CD4-positive, alpha-beta T cell treated with Interleukin-17A for 1 hour (primary cell): ENCODE measurements around the gene MACO1.

Source experiments
- DNase-seq: peaks from one replicate; pipeline ENCODE4 v3.0.0-alpha.2; 2020

MACO1 gene

DNA sequence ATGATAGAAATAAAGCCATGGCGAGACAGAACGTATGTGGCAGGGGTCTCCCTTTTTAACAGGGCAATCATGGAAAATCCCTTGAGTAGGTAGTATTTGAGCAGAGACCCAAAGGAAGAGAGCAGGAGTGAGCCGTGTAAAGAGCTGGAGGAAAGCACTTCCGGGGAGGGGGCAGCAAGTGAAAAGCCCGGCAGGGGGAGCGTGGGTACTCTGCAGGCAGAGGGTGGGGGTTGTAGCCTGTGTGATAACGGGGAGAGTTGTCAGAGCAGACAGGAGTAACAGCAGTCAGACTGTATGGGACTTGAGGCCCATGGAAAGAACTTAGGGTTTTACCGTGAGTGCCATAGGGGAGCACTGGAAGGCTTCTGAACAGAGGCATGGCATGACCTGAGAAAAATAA, 61.6 kb downstream of the MACO1 start:
- no peak for DNase-seq

DNA sequence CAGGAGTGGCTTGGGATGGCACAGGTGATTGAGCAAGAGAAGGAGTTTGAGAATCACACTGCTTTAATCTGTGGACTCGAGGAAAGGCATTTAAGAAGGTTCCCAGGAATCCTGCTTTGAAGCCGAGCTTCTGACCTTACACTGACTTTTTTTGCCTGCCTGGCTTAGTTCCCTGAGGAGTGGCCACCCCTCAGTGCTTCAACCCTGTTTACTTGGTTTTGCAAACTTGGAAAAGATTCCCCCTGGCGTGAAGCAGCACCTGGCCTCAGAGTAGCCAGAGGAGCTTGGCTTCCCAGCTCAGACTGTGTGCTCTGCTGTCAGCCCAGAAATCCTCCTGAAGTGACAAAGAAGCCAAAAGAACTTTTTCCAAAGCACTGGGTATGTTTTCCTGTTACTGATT, 64.3 kb downstream of the MACO1 start:
- no peak for DNase-seq

DNA sequence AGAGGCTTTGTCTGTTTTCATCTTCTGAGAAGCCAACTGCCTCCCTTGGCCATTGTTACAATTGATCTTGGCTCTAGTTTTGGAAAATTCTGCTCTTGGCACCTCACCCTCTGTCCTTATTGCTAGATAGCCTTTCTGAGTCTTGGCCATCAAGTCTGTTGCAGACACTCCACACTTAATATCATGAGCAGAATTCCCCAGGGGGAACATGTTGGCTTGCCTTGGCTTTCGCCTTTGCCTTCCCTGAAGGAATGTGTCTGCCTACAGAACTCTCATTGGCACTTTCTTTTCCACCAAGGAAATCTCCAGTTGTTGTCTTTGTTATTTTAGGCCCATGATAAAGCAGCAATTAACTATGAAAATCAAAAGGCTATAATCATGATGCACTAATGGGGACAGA, 70.0 kb downstream of the MACO1 start:
- no peak for DNase-seq

DNA sequence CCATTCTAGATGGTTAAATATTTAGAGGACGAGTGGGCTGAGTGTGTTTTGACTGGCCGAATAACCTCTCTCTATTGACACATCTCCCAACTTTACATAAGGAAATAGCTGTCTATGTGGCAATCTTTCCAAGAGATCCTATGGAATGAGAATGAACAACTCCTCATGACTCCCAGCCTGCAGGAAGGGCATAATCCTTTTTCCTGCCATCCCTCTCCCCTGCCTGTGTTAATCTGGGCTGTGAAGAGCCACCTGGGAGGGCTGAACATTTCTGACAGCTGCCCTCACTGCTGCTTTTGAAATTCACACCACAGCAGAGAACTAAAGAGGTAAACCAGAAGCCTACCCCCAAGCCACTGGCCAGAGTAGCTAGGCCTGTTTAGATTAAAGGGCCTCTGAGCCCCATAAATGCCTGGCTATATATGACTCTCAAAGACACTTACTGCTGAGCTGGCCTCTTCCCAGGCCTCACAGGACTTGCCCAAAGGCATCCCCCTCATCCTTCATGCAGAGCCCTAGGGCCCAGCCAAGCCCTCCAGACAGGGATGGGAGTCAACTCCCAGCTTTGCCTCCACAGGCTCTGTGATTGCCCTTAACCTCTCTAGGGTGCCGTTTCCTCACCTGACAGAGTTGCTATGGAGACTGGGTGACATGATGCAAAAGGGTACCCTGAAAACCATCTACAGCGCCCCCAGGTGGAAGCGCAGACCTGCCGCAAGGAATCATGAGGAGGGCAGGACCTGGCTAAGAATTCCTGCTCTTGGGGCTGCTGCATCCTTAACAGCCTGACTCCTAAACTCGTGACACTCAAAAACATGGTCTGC, 70.8 kb downstream of the MACO1 start:
- no peak for DNase-seq

DNA sequence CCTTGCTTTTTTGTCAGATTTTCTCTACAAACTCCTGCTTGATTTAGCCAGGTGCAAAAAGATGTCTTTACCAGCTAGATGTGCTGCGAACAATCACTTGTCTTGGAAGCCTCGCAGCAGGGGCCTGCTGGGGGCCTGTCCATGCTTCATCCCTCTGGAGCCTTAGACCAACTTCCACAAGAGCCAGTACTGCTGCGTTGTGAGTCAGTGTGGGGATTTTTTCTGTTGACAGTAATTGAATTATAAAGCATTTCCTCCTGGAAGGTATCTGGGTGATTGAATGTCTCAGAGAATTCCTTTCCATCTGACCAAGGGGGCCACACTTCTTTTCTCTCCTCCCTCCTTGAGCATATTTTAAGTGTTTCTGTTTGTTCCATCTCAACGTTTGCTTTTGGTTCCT, 72.3 kb downstream of the MACO1 start:
- no peak for DNase-seq

DNA sequence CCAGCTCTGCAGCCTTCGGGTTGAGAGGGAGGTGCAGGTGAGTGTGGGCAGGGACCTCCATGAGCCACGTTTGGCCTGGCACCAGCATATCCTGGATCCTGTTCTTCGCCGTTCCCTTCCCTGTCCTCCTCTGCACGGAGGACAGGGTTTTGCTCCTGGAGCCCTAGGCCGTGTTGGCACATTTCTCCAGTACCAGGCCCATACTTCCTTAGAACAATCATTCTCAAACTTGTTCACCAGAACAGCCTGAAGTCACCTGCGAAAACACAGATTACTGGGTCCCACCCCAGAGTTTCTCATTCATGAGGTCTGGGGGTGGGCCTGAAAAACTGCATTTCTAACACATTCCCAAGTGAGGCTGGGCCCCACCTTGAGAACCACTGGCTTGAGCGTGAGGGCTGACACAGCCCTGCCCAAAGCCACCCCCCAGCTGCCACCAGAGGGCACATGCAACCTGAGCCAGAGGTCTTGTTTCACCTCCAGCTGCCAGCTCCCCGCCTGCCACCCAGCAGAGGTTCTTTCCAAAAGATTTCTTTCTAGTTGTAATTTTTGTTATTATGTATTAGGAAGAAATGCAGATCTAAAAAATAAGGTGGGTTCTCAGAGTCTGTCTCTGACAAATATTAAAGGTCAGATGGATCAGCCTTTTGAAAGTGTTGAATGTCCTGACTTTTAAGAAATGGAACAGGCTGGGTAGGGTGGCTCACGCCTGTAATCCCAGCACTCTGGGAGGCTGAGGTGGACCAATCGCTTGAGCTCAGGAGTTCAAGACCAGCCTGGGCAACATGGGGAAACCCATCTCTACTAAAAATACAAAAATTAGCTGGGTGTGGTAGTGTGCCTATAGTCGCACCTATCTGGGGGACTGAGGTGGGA, 73.1 kb downstream of the MACO1 start:
- DNase-seq, result peak; percentile 72

DNA sequence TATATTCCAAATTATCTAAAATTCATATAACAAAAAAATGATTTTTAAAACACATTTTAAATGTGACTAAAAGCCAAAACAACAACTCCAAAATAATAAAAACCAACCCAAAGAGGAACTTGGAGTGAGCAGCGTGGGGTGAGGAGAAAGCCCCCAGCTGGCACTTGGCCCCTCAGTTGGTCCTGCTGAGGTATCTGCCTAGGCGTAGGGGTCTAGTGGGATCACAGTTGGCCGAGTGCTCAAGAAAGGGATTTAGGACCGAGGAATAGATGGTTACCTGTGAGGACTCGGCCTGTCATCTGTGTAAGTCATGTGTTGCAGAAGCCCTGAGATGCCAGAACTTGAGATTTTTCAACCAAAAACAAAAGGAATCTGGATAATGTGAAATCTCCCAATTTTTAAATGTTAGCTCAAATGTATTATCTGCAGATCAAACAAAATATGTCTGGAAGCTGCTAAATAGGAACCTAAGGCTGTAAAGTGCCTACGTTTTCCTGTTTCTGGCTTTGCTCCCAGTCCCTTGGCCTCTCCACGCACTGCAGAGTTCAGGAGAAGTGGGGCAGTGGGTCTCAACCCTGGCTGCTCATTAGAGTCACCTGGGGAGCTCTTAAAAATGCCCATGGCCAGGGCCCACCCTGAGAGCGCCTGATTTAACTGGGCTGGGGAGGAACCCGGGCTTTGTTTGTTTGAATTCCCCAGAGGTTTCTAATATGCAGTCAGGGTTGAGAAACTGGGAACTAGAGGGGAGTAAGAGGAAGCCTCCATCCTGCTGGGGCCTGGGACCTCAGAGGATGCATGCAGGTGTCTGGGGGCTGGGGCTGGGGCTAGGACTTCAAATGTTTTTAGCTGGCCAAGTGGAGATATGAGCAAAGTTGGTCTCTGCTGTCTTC, 74.3 kb downstream of the MACO1 start:
- no peak for DNase-seq

DNA sequence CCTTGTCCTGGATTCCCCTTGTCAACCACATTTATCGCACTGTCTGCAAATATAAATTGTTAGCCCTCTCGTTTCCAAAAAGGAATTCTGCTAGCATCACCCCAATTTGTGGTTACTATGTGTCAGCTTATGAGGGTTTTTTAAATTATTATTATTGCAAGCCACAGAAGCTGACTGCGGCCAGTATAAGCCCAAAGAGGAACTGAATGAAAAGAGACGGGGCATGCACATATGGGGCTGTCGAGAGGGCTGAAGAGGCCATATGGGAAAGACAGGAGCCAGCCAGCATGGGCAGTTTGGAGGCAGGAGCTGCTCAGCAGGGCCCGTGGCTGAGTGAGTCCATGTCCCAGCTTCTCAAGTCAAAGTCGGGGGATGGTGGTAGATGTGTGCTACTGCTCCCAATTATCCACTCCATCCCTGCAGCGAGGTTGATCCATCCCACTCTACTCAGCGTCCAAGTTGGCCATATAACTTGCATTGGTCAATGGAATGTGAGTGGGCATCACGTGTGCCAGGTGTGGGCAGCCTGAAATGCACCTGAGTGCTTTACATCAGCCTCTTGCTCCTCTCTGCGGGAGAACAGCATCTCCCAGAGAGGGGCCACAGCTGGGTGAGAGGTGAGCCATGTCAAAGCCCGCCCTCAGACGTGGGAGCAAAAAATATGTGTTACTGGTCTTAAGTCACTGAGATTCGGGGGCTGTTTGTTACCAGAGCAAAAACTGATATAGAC, 75.1 kb downstream of the MACO1 start:
- DNase-seq, result no peak

DNA sequence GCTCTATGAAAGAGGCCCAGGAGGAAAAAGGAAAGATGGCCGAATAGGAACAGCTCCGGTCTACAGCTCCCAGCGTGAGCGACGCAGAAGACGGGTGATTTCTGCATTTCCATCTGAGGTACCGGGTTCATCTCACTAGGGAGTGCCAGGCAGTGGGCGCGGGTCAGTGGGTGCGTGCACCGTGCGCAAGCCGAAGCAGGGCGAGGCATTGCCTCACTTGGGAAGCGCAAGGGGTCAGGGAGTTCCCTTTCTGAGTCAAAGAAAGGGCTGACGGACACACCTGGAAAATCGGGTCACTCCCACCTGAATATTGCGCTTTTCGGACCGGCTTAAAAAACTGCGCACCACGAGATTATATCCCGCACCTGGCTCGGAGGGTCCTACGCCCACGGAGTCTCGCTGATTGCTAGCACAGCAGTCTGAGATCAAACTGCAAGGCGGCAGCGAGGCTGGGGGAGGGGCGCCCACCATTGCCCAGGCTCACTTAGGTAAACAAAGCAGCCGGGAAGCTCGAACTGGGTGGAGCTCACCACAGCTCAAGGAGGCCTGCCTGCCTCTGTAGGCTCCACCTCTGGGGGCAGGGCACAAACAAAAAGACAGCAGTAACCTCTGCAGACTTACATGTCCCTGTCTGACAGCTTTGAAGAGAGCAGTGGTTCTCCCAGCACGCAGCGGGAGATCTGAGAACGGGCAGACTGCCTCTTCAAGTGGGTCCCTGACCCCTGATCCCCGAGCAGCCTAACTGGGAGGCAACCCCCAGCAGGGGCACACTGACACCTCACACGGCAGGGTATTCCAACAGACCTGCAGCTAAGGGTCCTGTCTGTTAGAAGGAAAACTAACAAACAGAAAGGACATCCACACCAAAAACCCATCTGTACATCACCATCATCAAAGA, 76.1 kb downstream of the MACO1 start:
- peak; percentile 45 for DNase-seq

DNA sequence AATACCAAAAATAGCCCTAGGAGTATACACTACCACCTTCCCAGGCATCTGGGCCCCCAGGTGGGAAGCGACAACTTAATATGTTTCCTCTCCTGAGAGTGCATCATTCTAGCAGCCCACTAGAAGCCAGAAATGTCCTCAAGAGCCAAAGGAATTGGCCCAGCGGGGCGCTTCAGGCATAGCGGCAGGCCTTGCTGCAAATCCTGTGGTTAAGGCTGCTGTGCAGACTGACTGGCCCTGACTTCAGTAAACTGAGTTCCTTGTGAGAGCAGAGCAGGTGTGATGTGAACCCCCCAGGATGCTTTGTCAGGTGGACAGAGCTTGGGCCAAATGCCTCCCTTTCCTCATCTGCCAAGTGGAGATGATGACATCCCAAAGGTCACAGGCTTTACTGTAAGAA, 83.0 kb downstream of the MACO1 start:
- DNase-seq, result no peak

DNA sequence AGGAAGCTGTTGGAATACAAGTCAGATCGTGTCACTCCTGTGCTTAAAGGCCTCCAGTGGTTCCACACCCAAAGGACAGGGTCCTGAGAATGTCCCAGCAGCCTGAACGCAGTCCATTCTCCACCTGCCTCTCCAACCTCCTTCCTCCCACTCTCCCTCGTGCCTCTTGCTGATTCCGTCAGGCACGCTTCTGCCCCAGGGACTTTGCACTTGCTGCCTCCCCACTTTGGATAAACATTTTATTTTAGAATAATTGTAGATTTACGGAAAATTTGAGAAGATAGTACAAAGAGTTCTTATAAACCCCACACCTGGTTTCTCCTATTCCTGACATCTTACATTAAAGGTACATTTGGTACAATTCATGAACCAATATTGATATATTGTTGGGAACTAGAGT, 84.3 kb downstream of the MACO1 start:
- DNase-seq, result no peak

DNA sequence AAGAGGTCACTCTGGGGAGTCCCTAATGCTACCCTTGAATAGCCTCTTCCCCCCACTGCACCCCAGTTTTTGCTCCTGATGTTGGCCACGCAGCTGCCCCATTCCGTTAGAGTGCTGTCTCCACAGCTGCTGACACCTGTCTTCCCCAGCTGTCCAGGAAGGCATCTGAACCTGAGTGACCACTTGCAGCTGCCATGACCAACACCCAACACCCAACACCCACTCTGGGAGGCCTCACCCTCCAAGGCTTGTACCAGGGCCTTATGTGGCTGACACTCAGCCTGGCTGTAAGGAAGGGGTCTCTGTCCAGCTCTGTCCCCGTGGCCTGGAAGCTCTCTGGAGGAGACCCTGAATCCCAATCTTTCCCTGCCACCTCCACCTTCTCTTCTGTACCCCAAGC, 86.0 kb downstream of the MACO1 start:
- no peak for DNase-seq

DNA sequence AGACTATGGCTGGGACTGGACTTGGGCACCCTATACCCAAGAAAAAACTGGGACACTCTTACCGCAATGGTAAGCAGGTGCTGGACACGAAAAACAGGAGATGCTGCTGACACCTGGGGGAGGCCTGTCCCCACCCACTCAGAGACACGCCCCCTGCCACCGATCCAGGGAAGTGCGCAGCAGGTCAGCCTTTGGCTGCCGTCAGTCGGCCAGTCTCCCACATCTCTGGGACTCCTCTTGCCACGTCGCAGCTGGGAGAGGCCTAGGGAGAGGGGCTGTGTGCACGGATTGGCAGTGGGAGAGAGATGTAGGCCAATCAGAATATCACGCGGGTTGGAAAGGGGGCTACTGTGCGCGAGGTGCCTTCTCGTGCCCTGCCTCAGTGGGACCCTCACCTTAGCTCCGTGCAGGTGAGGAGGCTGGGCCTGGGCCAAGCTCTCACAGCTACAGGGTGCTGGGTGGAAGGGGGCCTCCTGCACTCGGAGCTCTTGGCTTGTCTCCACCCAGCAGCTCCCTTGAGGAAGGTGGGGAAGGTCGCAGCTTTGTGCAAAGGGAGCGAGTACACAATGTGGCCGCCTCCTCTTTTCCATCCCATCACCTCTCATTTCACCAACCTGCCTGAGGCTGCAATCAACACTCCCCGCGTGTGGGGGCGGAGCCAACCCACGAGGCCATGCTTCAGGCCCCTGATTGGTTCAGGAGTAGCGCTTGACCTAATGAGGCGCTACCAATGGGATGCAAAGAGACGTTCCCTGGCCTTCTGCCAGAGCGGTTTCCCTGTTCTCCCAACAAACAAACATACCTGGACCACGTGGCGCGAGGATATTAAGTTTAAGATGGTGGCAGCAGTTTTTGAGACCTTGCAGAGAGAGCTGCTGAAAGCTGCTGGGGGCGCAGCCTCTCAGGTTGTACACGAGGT, 87.0 kb downstream of the MACO1 start:
- no peak for DNase-seq

DNA sequence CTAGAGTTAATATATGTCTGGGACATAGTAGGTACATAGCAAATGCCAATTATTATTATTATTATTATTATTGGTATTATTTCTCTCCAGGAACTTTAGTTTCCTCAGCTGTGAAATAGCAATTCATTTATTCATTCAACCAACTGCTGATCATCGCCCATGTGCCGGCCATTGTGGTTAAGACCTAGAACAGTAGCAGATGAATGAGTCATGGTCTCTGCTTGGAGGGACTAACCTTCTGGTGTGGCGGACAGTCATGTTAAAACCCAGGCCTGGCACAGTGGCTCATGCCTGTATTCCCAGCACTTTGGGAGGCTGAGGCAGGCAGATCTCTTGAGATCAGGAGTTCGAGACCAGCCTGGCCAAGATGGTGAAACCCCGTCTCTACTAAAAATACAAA, 88.9 kb downstream of the MACO1 start:
- no peak for DNase-seq

DNA sequence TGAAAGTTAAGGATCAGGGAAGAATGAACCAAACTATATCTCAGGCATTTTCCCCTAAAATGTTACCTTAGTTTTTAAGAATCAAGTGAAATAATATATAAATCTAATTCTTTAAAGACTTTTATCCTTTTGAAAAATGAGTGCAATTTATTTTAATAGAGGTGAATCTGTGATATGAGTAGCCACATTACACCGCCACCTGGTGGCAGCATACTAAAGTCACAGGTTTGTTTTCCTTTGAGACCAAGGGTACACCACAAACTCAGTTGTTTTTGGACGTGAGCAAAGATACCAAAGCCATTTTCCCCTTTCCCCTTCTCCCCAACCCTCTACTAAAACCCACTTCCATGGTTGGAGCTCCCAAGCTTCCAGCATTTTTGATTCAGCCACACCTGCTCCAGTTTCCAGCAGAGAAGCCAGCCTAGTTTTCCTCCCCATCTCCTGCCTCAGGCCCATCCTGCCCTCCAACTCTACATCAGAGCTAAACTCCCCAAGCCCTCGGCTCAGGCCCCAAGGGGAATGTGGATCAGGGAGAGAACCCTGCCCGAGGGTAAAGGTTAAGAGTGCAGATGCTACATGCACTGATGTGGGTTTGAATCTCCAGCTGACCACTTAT, 89.9 kb downstream of the MACO1 start:
- peak; percentile 74 for DNase-seq

DNA sequence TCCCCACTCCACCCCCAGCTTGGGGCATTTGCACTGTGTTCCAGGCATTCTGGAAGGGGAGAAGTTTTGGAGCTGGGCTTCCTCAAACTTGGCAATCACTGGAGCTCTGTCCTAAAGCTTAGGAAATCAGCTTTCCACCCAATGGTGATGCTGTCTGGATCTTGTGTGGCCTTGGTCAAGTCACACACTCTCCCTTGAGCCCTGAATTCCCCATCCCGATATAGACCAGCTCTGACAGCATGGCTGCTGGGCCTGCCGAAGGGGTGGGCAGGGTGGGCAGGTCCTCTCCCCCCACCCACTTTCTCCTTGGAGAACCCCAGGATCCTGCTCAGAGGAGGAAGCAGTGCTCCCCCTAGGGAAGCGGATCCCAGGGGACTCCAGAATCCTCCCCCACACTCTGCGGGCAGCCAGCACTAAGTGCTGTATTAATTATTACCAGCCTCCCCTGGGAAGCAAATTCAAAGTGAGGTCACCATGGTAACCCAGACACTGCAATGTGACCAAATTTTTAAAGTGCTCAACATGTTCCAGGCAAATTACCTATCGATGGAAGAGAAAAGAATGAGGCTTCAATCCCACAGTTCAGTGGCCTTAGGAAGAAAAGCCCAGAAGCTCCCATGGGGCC, 91.4 kb downstream of the MACO1 start:
- no peak for DNase-seq

DNA sequence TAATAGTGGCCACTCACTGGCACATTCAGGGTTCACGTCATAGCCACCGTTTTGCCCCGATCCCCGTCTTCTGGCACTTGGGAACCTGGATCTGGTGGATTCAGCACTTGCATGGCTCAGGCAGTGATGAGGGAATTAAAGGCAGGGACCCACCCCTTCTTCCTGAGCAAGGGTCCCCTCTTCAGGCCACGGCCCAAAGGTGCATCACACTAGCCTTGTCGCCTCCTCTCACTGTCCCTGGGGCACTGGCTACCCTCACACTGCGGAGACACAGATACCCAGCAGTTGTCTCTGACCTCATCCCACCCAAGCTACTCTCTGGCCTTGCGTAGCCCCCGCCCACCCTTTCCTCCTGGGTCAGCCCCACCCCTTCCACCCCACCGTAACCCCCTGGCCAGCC, 92.8 kb downstream of the MACO1 start:
- DNase-seq, result no peak

DNA sequence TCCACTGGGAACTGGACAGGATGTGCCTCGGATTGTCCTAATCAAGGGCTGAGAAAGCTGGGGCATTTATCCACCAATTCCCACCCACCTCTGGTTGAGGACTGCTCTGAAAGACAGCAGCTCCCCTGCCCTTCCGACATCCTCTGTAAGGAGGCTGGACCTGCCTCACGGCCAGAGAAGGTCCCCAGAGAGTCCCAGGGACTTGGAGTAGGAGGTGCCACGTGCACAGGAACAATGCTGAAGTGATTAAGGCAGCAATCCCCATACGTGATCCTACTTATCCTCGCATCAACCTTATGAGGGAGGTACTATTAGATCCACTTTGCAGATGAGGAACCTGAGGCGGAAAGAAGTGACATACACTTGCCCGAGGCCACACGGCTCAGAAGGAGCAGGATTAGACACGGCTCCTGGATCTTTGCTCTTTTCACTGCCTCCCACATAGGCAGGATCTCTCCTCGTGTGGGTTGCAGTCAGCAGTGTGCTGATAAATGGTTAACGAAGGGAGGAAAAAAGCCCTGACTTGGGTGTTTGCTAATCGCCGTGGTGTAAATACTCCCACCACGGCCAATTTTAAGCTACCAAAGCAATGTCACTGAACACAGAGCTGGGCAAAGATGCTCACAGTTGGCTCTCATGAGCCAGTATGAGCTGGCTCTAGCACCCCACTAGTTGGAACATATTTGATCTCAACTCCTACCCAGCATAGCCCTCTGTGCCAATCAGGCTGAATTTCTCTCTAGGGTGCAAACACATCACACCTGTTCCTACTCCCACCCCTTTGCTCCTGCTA, 94.1 kb downstream of the MACO1 start:
- no peak for DNase-seq

DNA sequence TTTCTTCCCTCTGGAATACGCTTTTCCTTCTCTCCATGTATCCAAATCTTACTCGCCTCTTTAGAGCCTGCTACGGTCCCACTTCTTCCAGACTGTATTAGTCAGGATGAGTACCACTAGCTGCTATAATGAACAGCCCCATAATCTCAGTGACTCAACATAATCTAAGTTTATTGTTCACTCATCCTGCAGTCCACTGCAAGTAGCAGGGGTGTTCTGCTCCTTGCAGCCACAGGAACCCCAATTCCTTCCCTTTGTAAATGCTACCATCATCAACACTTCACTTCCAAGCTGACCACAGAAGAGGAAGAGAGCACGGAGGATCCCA, 94.6 kb downstream of the MACO1 start:
- DNase-seq, result no peak
